ENCODE measurements around the gene FOLR3.
"Not testable (repeated sequence)": the region's sequence is repeated elsewhere in the genome, so short reads cannot be mapped to it uniquely, and the experiment has no call there.

Gene FOLR3

DNA sequence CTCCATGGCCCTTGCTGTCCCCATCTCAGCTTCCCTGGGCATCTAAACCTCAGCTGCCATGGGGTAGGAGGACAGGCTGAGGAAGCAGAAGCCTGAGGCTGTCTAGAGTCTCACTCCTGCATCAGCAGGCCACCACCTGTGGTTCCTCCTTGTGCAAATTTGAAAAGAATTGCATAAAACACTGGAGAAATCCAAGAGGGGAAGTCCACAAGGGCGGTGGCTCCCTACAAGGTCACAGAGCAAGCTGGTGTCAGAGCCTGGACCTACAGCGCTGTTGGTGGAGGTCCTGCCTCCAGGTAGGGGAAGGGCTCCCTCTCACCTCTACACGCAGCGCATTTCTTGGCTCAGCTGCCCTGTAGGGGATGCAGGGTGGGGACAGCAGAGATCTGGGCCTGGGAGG is at the start of gene FOLR3:
Gene FOLR3, plus strand, starts transcription at position 253 of the 400 bp plus-strand sequence. CDS start 228 bp downstream, outside the sequence.
- DNase-seq: not testable (repeated sequence)

- no peak for DNase-seq
These were observed 47.3 kb upstream of the FOLR3 start for GRCh38 chr11:72088076-72088808.

GRCh38 chr11:72091292-72091691 is 44.2 kb upstream of the FOLR3 start:
- DNase-seq: peak; percentile 13 to 55

GRCh38 chr11:72098741-72099140 is 36.8 kb upstream of the FOLR3 start:
- DNase-seq: no peak

- no peak for DNase-seq
These were observed 35.5 kb upstream of the FOLR3 start for GRCh38 chr11:72100009-72100408.

DNA sequence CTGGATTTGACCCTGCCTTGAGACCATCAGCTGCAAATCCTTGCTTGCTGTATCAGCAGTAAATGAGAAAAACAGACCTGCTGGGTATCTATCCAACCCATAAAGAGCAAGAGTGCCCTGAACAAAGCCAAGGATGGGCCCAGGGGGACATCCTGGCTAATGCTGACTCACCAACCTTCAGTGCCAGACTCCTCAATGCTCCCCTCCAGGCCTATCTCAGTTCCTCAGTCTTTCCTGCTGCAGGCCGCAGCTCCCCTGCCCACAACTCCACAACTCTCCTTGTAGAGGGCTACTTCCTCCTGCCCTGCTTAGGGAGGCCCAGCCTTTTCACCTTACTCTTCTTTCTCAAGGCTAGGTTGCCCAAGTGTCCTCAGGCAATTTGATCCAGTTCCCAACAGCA is 35.1 kb upstream of the FOLR3 start:
- no peak for DNase-seq

GRCh38 chr11:72102162-72102561 is 33.4 kb upstream of the FOLR3 start:
- no peak for DNase-seq

GRCh38 chr11:72102631-72102945 is 32.9 kb upstream of the FOLR3 start:
- no peak for DNase-seq

DNA sequence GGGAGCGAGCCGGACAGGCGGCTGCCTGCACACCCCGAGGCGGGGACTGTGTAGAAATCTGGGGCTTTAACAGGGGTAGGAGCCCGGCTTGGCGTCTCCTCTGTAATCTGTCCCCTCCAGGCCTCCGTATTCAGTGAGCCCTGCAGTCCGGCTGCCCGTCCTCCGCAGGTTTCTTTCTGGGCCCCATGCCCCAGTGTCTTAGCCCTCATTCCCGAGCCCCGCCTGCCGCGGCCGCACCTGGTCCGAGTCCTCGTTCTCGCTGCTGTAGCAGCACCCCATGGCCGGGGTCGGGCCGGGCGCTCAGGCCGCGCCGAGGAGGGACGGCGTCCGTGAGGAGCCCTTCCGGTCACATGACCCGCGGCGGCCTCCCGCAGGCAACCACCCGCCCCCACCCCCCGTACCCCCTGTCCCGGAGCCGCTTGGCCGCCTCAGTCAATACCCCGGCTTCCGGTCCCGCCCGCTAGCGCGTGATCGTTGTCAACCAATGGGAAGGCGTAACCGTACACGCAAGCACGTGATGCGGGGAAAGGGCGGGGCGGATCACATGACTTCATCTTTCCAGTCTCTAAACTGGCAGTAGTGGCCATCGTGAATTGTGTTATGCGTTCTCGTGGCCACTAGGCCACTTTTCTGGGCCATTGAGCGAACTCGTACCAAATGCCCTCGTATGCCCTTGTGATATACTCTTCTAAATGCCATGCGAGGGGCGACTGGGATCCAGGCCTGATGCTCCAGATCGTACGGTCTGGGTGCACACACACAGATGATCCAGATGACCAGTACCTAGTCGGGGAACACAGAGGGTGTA is 32.4 kb upstream of the FOLR3 start, which contains the start of gene LAMTOR1:
Gene LAMTOR1, minus strand, starts transcription at position 352 of the 808 bp plus-strand sequence. Its CDS starts 73 bp downstream, at position 279.
- peak; percentile 98 for DNase-seq

DNA sequence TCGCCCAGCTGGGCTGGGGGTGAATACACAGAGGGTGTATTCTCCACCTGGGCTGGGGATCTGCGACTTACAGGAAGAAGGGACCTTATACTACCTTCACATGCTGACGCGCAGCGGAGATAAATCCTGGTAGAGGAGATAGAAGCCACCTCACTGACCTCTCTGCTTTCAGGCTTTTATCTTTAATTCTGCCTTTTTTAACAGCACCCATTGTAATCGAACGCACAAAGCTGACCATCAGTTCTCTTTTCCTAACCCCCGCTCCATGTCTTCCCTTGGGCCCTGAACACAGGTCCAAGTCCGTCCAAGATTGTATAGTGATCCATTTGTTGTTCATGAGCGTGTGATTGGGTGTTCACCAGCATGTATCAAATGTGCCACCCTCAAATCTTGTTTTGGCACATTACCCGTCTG is 31.8 kb upstream of the FOLR3 start:
- no peak for DNase-seq

DNA sequence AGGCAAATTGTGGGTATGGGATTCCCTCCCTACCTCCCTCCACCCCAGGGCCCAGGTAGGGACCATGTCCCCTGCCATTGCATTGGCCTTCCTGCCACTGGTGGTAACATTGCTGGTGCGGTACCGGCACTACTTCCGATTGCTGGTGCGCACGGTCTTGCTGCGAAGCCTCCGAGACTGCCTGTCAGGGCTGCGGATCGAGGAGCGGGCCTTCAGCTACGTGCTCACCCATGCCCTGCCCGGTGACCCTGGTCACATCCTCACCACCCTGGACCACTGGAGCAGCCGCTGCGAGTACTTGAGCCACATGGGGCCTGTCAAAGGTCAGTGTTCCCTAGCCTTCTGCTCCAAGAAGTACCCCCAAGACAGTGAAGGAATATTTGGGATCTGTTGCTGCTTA is 29.6 kb upstream of the FOLR3 start, which contains the start of gene TOMT:
Gene TOMT, plus strand, starts transcription at position 37 of the 400 bp plus-strand sequence. Its CDS starts 28 bp downstream, at position 65.
- DNase-seq: no peak

GRCh38 chr11:72111300-72112142 is 24.0 kb upstream of the FOLR3 start:
- DNase-seq: no peak

- DNase-seq: peak; percentile 100
These were observed 23.2 kb upstream of the FOLR3 start, which contains the start of gene ANAPC15 for GRCh38 chr11:72112143-72112977. Gene ANAPC15 (minus strand): TSS chr11:72112695. CDS start chr11:72111276, 1,419 bp downstream.

DNA sequence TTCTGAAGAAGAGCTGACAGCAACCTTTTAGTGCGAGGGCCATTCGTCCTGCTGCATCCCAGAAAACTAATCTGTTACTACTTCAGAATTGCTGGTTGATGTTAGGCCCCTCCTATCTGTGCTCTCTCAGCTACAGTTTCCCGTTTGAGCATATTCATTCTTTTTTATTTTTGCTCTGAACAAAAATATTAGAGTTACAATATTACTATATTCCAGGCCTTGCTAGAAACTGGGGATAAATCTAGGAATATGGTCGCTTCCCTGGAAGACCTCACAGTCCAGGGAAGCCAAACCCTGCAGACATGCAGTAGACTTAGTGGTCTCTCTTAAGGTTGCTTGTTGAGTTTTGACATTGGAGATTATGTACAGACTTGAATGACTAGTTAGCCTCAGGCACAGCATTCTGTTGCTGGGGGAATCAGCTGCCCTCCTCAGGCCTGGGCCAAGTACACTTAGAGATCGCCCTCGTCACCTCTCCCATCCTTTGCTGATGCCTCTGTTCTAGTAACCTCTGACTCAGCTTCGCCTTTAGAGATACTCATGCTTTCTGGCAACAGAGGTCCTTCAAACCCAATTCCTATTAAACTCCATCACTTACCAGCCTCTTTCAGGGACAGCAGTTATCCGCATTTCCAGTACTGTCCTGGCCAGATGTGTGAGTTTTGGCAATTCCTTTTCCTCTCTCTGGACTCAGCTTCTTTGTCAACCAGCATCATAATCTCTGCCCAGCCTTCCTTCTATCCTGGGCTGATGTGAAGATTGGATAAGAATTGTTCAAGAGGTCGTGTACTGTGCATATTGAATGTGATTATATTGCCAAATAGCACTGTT is 22.3 kb upstream of the FOLR3 start:
- no peak for DNase-seq

GRCh38 chr11:72114570-72114969 is 21.0 kb upstream of the FOLR3 start:
- no peak for DNase-seq

DNA sequence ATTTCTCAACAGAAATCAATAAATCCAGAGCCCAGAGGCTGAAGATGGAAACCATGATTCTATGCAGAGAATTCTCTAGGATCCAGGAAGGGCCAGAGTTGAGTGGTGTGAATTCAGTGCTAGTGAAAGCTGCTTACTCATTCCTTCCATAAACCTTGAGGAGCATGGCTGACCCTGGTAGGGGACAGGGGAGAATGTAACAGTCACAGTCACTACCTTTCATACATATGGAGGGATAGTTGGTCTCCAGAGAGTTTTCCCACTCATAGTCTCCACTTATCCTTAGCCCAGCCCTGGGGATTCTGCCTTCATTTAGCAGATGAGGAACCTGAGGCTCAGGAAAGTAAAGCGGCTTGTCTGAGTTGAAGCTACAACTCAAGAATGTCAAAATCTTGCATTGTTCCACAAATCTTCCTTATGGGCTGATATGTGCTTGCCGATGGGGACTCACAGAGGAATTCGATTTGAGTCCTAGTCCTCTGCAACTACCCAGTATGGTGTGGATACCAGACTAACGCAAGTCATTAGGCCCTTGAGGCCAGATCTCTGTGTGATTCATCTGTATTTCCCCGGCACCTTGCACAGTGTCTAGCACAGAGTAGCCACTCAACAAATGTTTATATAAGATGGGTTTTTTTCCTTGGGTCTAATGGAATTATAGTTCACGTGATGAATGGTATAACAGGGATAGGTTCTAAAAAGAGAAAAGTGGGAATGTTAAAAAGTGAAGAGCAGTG is 19.3 kb upstream of the FOLR3 start:
- DNase-seq: no peak

DNA sequence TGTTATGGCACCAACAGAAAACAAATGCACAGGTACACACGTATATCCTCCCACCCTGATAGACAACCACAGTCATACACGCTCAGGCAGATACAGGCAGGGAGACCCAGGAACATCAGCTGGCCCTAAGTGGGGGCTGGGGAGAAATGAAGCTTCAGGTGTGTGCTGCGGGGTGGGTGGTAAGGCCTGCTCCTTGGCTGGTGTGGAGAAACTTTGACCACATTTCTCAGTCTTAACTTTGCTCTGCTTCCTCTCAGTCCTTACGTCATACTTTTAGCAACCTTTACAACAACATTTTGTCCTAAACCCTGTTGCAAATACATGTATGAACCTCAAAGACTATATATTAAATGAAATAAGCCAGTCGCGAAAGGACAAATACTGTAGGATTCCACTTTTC is 16.3 kb upstream of the FOLR3 start:
- no peak for DNase-seq

DNA sequence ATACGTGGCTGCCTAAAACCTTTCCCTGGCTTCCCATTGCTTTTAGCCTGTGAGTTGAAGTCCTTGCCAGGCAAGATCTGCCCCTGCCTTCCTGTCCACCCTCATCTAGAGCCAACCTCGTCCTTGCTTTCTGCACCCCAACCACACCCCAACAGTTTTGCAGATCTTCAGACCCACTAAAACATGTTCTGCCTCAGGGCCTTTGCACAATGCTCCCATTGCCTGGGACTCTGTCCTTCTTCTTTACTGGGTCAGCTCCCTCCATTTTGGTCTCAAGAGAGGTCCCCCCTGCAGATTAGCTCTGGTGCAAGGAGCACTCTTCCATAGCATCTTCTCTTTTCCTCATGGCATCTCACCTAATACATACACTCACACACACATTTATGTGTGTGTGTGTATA is 14.6 kb upstream of the FOLR3 start:
- DNase-seq: no peak

DNA sequence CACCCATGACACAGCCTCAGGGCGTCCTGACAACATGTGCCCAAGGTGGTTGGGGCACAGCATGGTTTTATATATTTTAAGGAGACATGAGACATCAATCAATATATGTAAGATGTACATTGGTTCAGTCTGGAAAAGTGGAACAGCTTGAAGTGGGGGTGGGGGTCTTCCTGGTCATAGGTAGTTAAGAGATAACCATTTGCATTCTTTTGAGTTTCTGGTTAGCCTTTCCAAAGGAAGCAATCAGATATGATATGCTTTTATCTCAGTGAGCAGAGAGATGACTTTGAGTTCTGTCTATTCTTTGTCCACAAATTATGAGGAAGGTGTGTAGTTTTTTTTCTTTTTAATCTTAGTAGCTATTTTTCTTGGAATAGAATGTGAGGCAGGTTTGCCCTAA is 12.9 kb upstream of the FOLR3 start:
- no peak for DNase-seq

- DNase-seq: no peak
These were observed 12.3 kb upstream of the FOLR3 start for GRCh38 chr11:72123117-72123653.
